GM20431 (cell line): Measurements from ENCODE around the gene AGL.
"Not testable (repeated sequence)": the region's sequence is repeated elsewhere in the genome, so short reads cannot be mapped to it uniquely, and the experiment has no call there.

Experiments
- in situ Hi-C: fragments of 300-500 bp; cut with MseI, MboI; formaldehyde crosslinking; loops from one replicate; pipeline ENCODE4 v1.15.0; 2020; ENCODE audit warnings: low sequenced_read_pairs; ENCODE audit not compliant: unreplicated experiment

AGL gene

GRCh38 chr1:99849744-99850458, at the start of gene AGL:
Gene AGL (plus strand): TSS chr1:99850361. CDS start chr1:99851043, 682 bp downstream.
- in situ Hi-C loops: no loop called here

- in situ Hi-C loops: loop anchor here (25.0 kb wide), 2 partner anchors 661 to 1086 kb away; partner anchors contain the start of genes EXTL2 and SLC30A7
Observed at GRCh38 chr1:99801584-99801983, 48.6 kb upstream of the AGL start.

DNA sequence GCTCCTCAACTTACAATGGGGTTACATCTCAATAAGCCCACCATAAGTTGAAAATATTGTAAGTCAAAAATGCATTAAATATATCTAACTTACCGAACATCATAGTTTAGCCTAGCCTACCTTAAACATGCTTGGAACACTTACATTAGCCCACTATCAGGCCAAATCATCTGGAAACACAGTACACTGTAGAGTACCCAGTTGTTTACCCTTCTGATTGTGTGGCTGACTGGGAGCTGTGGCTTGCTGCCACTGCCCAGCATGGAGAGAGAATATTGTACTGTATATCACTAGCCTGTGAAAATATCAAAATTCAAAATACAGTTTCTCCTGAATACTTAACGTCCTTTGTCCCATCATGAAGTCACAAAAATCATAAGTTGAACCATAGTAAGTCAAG, 43.3 kb upstream of the AGL start:
- in situ Hi-C loops: loop anchor here (25.0 kb wide), 2 partner anchors 655 to 1080 kb away; partner anchors contain the start of genes EXTL2 and SLC30A7

GRCh38 chr1:99808391-99809115, 41.6 kb upstream of the AGL start:
- in situ Hi-C loops: loop anchor here (25.0 kb wide), 2 partner anchors 654 to 1079 kb away; partner anchors contain the start of genes EXTL2 and SLC30A7

DNA sequence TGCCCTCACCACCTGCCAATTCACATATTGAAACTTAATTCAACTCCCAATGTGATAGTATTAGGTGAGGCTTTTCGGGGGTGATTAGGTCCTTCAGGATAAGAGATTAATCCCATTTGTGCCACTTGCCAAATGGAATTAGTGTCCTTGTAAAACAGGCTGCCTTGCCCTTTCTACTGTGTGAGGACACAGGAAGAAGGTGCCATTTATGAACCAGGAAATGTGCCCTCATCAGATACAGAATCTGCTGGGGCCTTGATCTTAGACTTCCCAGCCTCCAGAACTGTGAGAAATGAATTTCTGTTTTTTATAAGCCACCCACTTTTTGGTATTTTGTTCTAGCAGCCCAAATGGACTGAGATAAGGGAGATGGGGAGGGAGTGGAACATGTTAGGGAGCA, 39.1 kb upstream of the AGL start:
- in situ Hi-C loops: loop anchor here (25.0 kb wide), 2 partner anchors 651 to 1076 kb away; partner anchors contain the start of genes EXTL2 and SLC30A7

DNA sequence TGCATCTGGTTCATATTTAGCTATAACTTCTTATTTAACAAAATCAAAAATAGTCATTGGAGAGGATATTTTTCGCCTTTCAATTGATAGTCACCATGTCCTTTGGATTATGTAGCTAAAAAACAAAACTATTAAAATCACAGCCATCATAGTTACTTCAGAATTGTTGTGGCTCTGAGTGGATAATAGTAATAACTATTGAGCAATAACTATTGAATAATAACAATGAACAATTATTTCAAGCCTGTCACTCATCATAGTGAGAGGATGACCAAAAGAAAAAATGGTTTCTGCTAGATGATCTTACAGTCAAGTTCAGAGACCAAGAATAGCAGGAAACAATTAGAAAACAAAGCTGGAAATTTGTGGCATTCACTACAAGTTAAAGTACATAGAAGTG, 38.4 kb upstream of the AGL start:
- in situ Hi-C loops: loop anchor here (25.0 kb wide), 2 partner anchors 651 to 1076 kb away; partner anchors contain the start of genes EXTL2 and SLC30A7

DNA sequence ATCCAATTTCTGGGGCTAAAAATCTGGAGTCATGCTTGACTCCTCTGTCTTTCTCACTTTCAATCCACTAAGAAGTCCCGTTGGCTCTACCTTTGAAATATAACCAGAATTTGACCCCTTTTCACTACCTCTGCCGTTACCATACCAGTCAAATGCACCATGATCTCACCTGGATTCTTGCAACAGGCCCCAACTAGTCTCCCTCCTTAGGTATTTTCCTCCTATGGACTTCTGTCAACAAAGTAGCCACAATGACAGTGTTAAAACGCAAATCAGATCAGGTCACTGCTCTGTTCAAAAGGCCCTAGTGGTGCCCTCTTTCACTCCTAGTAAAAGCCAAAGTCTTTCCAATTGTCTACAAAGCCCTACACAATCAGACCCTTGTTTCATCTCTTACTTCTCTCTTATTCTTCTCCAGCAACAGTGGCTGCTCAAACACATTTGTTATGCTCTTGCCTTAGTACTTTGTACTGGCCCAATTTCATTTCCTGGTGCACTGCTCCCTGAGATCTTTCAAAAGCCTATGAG, 35.7 kb upstream of the AGL start:
- in situ Hi-C loops: loop anchor here (25.0 kb wide), 2 partner anchors 648 to 1073 kb away; partner anchors contain the start of genes EXTL2 and SLC30A7

DNA sequence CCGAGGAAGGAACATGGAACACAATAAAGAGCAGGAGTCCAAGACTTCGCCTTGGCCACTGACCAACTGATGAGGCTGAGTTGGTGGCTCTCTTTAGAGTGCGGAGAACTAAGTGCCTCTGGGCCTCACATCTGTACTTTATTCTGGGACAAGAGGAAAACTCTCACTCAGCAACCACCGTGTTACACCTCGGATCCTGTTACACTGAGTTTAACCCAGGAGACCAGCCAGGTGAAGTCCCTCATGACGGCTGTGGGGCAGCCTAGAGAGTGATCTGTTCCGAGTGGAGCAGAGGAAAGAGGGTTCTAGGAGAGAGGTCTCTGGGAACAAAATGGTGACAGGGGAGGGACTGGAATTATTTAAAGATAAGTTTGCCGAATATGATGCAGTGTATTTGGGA, 33.5 kb upstream of the AGL start:
- in situ Hi-C loops: loop anchor here (25.0 kb wide), 2 partner anchors 646 to 1071 kb away; partner anchors contain the start of genes EXTL2 and SLC30A7

DNA sequence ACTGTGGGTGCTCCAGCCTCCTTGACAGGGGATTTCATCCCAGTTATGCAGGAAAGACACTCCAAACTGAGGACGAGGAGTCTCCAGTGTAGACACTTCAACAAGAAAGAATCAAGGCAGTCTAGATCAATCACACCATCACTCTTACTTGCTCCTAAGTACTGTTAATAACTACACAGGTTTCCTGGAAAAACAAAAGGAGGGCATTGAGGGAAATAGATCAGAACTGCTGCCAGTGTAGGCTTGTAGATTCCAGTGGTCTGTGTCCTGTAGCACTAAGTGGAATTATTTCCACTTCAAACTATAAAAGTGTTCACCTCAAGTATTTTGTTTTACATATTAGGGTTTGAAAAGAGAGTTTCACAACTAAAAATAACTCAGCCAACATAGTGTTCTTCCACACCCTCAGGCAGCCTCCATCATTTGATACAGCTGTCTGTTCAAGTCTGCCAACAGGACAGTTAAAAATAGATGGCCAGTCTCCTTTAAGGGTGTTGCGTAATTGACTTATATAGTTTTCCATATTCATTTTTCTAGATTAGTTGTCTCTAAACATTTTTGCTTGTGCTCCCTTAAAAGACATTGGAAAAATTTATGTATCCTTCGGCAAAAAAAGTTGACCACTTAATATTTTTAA, 32.0 kb upstream of the AGL start:
- in situ Hi-C loops: loop anchor here (25.0 kb wide), 2 partner anchors 644 to 1069 kb away; partner anchors contain the start of genes EXTL2 and SLC30A7

DNA sequence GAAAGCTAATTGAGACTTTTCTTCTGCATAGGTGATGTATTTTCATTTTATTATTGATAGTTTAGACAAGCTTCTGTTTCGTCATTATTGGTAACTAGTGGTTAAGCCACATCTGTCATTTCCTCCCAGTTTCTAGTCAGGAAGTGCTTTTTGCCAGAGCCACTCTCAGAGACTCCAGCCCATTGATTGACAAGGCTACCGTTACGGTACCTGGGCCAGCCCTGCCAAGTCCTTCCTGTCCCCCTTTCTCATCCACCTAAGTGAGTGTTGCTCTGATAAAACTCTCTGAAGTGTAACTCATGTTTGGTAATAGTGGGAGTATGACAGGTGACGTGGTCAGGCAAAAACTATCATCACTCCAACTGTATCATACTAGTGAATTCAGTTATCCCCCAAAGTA, 29.6 kb upstream of the AGL start:
- in situ Hi-C loops: loop anchor here (25.0 kb wide), 2 partner anchors 642 to 1067 kb away; partner anchors contain the start of genes EXTL2 and SLC30A7

- in situ Hi-C loops: no loop called here
Observed at GRCh38 chr1:99825098-99825497, 25.1 kb upstream of the AGL start.

DNA sequence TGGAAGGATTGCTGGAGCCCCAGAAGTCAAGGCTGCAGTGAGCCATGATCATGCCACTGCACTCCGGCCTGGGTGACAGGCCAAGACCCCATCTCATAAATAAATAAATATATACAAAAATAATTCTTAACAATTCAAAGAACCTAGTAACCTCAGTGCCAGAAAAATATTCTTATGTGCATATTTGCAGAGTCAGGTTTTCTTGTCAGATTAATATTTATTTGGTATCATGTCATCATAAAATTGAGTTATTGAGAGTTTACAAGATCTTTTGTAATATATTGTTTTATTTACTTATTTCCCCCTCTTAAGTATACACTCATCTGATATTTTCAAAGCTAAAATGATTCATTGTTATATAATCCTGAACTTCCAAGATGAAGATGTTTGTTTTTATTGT, 24.5 kb upstream of the AGL start:
- in situ Hi-C loops: no loop called here

DNA sequence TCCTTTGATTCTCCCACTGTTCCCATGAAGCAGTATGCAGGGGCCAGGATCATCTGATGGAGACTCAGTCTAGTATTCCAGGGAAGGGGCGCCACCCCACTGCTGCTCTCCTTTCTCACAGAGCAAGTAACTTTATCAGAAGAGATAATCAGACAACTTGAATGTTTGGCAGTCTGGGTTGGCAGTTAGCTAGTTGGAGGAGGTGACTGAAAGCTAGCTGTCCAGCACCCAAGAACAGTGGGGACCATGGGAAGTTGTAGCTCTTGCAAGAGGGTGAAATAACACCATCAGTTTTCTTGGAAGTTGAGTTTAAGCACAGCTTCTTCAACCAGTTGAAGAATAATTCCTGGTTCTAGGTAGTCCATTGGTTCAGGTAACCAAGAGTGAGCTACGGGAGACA, 22.2 kb upstream of the AGL start:
- in situ Hi-C loops: no loop called here

GRCh38 chr1:99829269-99829668, 20.9 kb upstream of the AGL start:
- in situ Hi-C loops: no loop called here

DNA sequence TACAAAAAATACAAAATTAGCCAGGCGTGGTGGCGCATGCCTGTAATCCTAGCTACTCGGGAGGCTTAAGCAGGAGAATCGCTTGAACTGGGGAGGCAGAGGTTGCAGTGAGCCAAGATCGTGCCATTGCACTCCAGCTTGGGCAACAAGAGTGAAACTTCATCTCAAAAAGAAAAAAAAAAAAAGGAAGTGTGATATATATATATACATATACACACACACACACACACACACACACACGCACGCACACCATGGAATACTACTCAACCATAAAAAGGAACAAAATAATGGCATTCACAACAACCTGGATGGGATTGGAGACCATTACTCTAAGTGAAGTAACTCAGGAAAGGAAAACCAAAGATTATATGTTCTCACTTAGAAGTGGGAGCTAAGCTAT, 16.2 kb upstream of the AGL start:
- in situ Hi-C loops: not testable (repeated sequence)

DNA sequence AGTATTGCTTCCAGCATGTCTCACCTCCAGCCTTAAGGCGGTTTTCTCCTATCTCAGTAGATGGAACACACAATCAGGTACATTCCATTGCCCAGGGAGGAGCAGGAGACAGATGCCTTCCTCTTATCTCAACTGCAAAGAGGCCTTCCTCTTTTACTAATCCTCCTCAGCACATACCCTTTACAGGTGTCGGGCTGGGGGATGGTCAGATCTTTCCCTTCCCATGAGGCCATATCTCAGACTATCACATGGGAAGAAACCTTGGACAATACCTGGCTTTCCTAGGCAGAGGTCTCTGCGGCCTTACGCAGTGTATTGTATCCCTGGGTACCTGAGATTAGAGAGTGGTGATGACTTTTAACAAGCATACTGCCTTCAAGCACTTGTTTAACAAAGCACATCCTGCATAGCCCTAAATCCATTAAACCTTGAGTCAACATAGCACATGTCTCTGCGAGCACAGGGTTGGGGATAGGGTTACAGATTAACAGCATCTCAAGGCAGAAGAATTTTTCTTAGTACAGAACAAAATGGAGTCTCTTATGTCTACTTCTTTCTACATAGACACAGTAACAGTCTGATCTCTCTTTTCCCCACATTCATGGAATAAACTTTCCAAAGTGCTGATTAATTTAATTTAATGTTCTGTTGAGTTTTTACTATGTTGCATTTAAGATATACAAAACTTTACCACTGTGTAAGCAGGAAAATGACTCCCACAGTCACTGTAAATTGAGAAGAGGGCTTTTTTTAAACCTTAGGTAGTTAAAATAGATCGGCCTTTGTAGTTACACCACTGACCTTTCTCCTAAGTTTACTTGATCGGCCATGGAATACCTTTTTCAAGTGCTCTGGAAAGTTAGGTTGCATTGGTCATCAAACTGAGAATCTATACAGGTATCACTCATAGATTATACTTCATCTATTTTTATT, 13.7 kb upstream of the AGL start:
- in situ Hi-C loops: not testable (repeated sequence)

- in situ Hi-C loops: not testable (repeated sequence)
Observed at GRCh38 chr1:99840353-99840752, 9.8 kb upstream of the AGL start.

GRCh38 chr1:99843760-99844159, 6.4 kb upstream of the AGL start:
- in situ Hi-C loops: no loop called here

DNA sequence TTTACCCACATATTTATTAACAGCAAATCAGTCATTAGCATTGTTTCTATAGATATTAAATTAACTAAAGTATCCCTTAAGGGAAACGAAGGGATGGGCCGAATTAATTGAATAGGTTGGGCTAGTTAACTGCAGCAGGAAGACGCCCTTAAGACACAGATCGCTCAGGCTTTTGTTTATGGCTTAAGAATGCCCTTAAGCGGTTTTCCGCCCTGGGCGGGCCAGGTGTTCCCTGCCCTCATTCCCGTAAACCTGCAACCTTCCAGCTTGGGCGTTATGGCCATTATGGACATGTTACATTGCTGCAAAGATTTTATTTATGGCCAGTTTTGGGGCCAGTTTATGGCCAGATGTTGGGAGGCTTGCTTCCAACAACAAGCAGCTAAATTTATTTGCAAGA, 5.0 kb upstream of the AGL start:
- in situ Hi-C loops: not testable (repeated sequence)
